Measurements from ENCODE around the gene ATF7IP. TPM values are rescaled to one million over a fixed set of nuclear protein-coding genes. Genes with fewer than 3 reads are reported as not detected.

Gene ATF7IP
- total RNA-seq, 1 experiment from 2014 or later: 172 TPM

GRCh38 chr12:14410177-14410576 lies 44.7 kb downstream of the ATF7IP start:
- no peaks in the 10 kb centered on the region for H3K23me2 ChIP-seq (ENCODE audit: insufficient read length, low read depth, low read length, poor library complexity, severe bottlenecking)
- H3K14ac ChIP-seq (ENCODE audit: insufficient read depth, low read length): no peak overlapping the region
- no peaks in the 10 kb centered on the region for H4K20me1 ChIP-seq (ENCODE audit: control insufficient read depth, insufficient read depth, insufficient read length)
- H3K4ac ChIP-seq (ENCODE audit: low read depth, low read length): no peak overlapping the region
- H2BK12ac ChIP-seq (ENCODE audit: insufficient read length, low read depth, low read length): no peak overlapping the region
- peaks cover 3 to 5% (median 4%) of the 10 kb centered on the region in 3 experiments; a peak in 5 of 7 replicates for H3K36me3 Mint-ChIP-seq (ENCODE audit: insufficient read depth in 1 of 3, low read depth in 3 of 3)
- H3K27ac ChIP-seq (ENCODE audit: insufficient read length, low read depth, low read length): no peak overlapping the region
- no peak overlapping the region for H2AK5ac ChIP-seq (ENCODE audit: insufficient read length, low read length)
- H4K91ac ChIP-seq (ENCODE audit: insufficient read length, low read depth, low read length): no peak overlapping the region
- peaks cover 2% of the 10 kb centered on the region; the same call in 1 of the 2 replicates for H3K4me1 ChIP-seq (ENCODE audit: insufficient read depth, low read length)
- no peak overlapping the region for H3K23ac ChIP-seq (ENCODE audit: insufficient read length, low read depth, low read length)
- no peak overlapping the region for H3K4me2 ChIP-seq (ENCODE audit: insufficient read depth, insufficient read length, low read length)
- no peaks in the 10 kb centered on the region for H3K79me1 ChIP-seq (ENCODE audit: insufficient read depth, low read depth, low read length, poor library complexity, severe bottlenecking)
- no peak overlapping the region for H3T11ph ChIP-seq (ENCODE audit: low read length)
- H2BK5ac ChIP-seq (ENCODE audit: insufficient read length, low read length): no peak overlapping the region
- no peak overlapping the region for H4K5ac ChIP-seq (ENCODE audit: insufficient read length, low read depth, low read length)
- H3K4me1 Mint-ChIP-seq: peaks cover 29 to 37% of the 10 kb centered on the region in 2 experiments
- TF ChIP-seq CTCF (conservative IDR thresholded peaks at IDR 0.05): no peak
- H2AFZ ChIP-seq (ENCODE audit: low read length): no peak overlapping the region
- no peak overlapping the region for H3K4me3 Mint-ChIP-seq
- no peaks in the 10 kb centered on the region for H3K9me3 ChIP-seq (ENCODE audit: control insufficient read depth, low read depth, low read length)
- no CpG with 5 or more reads among the region's 5 CpGs for WGBS (ENCODE audit: extremely low coverage, insufficient read length, low lambda C conversion rate)
- no peak overlapping the region for H2BK120ac ChIP-seq (ENCODE audit: low read depth, low read length, poor library complexity, severe bottlenecking)
- no peak overlapping the region for H4K8ac ChIP-seq (replicated peaks; ENCODE audit: insufficient read length, low read depth, low read length)
- no peak overlapping the region for H3K9ac ChIP-seq (ENCODE audit: extremely low read depth, insufficient read length, low read length)
- no peak overlapping the region for H3K18ac ChIP-seq (ENCODE audit: insufficient read length, low read depth, low read length)
- no peaks in the 10 kb centered on the region for H3K27me3 ChIP-seq (ENCODE audit: insufficient read depth, low read length)
- no peak for DNase-seq
- H2BK15ac ChIP-seq (ENCODE audit: low read depth, low read length): no peak overlapping the region
- peaks cover 40% of the 10 kb centered on the region; the same call in 1 of the 2 replicates for H3K79me2 ChIP-seq (ENCODE audit: insufficient read depth, low read length)
- H2BK20ac ChIP-seq (ENCODE audit: low read depth, low read length, poor library complexity, severe bottlenecking): no peak overlapping the region
- H3K27me3 Mint-ChIP-seq (ENCODE audit: low read depth): no peaks in the 10 kb centered on the region
- no peak overlapping the region for H3K56ac ChIP-seq (ENCODE audit: insufficient read length, low read depth, low read length)
- no peak overlapping the region for H3K27ac Mint-ChIP-seq
- peaks cover 0 to 3% of the 10 kb centered on the region in 2 experiments; a peak in 2 of 5 replicates for H3K9me3 Mint-ChIP-seq
